Fibroblast of lung (primary cell): ENCODE results near the gene MTG2. TPM values are rescaled to one million over a fixed set of nuclear protein-coding genes. Genes with fewer than 3 reads are reported as not detected.

Experiments
- DNase-seq, 2 donors: peaks; one replicate each; pipeline versions ENCODE4 v3.0.0 to v3.0.0-alpha.2; 2010; ENCODE audit warnings: low read depth in 2 of 2
- H2AFZ ChIP-seq: 2 replicates; pipeline ENCODE4 v1.5.1; 2012; ENCODE audit warnings: low read length, control low read depth, inconsistent platforms
- H3K27ac ChIP-seq: 2 replicates; pipeline ENCODE4 v1.5.1; 2011; ENCODE audit warnings: low read length, control low read depth; ENCODE audit not compliant: insufficient read depth
- H3K27me3 ChIP-seq: 2 replicates; pipeline ENCODE4 v1.5.1; 2011; ENCODE audit warnings: mild to moderate bottlenecking, low read length; ENCODE audit not compliant: control insufficient read depth, insufficient read depth
- H3K36me3 ChIP-seq: 2 replicates; pipeline ENCODE4 v1.5.1; 2011; ENCODE audit warnings: low read length; ENCODE audit not compliant: control insufficient read depth, insufficient read depth
- H3K4me1 ChIP-seq: 2 replicates; pipeline ENCODE4 v1.5.1; 2011; ENCODE audit warnings: low read length; ENCODE audit not compliant: control insufficient read depth, insufficient read depth; ENCODE audit errors: extremely low read depth
- H3K4me2 ChIP-seq: 2 replicates; pipeline ENCODE4 v1.5.1; 2011; ENCODE audit warnings: low read length, control low read depth; ENCODE audit not compliant: insufficient read depth; ENCODE audit errors: extremely low read depth
- H3K4me3 ChIP-seq, 4 experiments: fragments of 200-600 bp in 1 of 4; sonication (generic) in 1 of 4; replicated peaks in 1 of 4; 2 replicates each; pipeline ENCODE4 v1.5.1; 2011 to 2016; ENCODE audit warnings: low read length in 4 of 4, low read depth in 3 of 4, mild to moderate bottlenecking in 3 of 4, control low read depth in 2 of 4, inconsistent platforms in 1 of 4, mixed read lengths in 1 of 4; ENCODE audit not compliant: insufficient read depth in 1 of 4; ENCODE audit errors: control extremely low read depth in 1 of 4
- H3K79me2 ChIP-seq: 2 replicates; pipeline ENCODE4 v1.5.1; 2012; ENCODE audit warnings: mild to moderate bottlenecking, low read length, inconsistent platforms; ENCODE audit not compliant: control insufficient read depth, insufficient read depth
- H3K9ac ChIP-seq: 2 replicates; pipeline ENCODE4 v1.5.1; 2011; ENCODE audit warnings: mild to moderate bottlenecking, low read length, control low read depth; ENCODE audit not compliant: insufficient read depth
- H3K9me3 ChIP-seq: 2 replicates; pipeline ENCODE4 v1.5.1; 2012; ENCODE audit warnings: low read depth, low read length; ENCODE audit not compliant: control insufficient read depth, insufficient read depth
- H4K20me1 ChIP-seq: 2 replicates; pipeline ENCODE4 v1.5.1; 2011; ENCODE audit warnings: low read length; ENCODE audit not compliant: control insufficient read depth, insufficient read depth; ENCODE audit errors: extremely low read depth
- EZH2 ChIP-seq: IDR thresholded peaks from 2 replicates; pipeline ENCODE4 v1.5.1; 2012; ENCODE audit warnings: low read length, control low read depth, mild to moderate bottlenecking; ENCODE audit errors: missing control alignments
- polyA plus RNA-seq, 2 donors: library from polyadenylated mRNA; depleted of rRNA in 1 of 2; stranded (reverse) in 1 of 2; unstranded in 1 of 2; fragments of >200 nt; gene quantifications; 2 replicates each; pipeline ENCODE4 v1.2.1, GENCODE V29; 2011 to 2012; ENCODE audit warnings: missing spikeins in 1 of 2
- total RNA-seq: library from RNA; depleted of rRNA; stranded (reverse); fragments of >200 nt; gene quantifications from 2 replicates; pipeline ENCODE4 v1.2.1, GENCODE V29; 2014
- TF ChIP-seq, protein P1 (sequence below), 2 donors: IDR thresholded peaks in 1 of 2; conservative IDR thresholded peaks in 1 of 2; 1 replicate in 1 of 2; 2 replicates in 1 of 2; pipeline ENCODE4 v1.5.1; 2011 to 2012; ENCODE audit warnings: low read length in 2 of 2, control low read depth in 1 of 2, inconsistent platforms in 1 of 2, low read depth in 1 of 2, mild to moderate bottlenecking in 1 of 2

Gene MTG2
- total and polyA plus RNA-seq, 2 donors (not counting 1 experiment from before 2014, with no cell fraction given), result 16.5 to 17.5 TPM

DNA sequence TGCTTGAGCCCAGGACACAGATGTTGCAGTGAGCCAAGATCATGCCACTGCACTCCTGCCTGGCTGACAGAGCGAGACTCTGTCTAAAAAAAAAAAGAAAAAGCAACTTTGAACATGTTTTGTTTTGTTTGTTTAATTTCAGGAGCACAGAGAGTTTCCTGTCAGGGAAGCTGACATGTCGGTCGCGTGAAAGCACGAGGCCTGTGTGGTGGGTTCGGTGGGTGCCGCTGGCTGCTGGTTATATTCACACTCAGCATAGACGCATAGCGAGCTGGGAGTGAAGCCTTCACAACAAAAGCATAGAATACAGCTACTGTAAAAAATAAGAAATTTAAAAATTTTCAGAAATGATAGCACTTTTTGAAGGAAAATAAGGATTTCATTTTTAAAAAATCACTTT, 14.5 kb downstream of the MTG2 start:
- no peak overlapping the region for H3K4me3 ChIP-seq
- no peaks in the 10 kb centered on the region for H4K20me1 ChIP-seq
- H3K36me3 ChIP-seq, result peaks cover 22% of the 10 kb centered on the region
- TF ChIP-seq, protein P1, sequence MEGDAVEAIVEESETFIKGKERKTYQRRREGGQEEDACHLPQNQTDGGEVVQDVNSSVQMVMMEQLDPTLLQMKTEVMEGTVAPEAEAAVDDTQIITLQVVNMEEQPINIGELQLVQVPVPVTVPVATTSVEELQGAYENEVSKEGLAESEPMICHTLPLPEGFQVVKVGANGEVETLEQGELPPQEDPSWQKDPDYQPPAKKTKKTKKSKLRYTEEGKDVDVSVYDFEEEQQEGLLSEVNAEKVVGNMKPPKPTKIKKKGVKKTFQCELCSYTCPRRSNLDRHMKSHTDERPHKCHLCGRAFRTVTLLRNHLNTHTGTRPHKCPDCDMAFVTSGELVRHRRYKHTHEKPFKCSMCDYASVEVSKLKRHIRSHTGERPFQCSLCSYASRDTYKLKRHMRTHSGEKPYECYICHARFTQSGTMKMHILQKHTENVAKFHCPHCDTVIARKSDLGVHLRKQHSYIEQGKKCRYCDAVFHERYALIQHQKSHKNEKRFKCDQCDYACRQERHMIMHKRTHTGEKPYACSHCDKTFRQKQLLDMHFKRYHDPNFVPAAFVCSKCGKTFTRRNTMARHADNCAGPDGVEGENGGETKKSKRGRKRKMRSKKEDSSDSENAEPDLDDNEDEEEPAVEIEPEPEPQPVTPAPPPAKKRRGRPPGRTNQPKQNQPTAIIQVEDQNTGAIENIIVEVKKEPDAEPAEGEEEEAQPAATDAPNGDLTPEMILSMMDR (conservative IDR thresholded peaks at IDR 0.05 in 1 of 2, IDR thresholded peaks at IDR 0.05 in 1 of 2; ENCODE audit: low read depth in 1 of 2, low read length in 2 of 2), result no peak
- TF ChIP-seq EZH2, result no peak
- H2AFZ ChIP-seq, result no peak overlapping the region
- no peak overlapping the region for H3K9ac ChIP-seq
- H3K79me2 ChIP-seq, result no peaks in the 10 kb centered on the region
- H3K27me3 ChIP-seq, result no peaks in the 10 kb centered on the region
- H3K9me3 ChIP-seq, result no peaks in the 10 kb centered on the region
- H3K4me1 ChIP-seq, result no peaks in the 10 kb centered on the region
- no peak overlapping the region for H3K27ac ChIP-seq
- no peak for DNase-seq
- no peak overlapping the region for H3K4me2 ChIP-seq

DNA sequence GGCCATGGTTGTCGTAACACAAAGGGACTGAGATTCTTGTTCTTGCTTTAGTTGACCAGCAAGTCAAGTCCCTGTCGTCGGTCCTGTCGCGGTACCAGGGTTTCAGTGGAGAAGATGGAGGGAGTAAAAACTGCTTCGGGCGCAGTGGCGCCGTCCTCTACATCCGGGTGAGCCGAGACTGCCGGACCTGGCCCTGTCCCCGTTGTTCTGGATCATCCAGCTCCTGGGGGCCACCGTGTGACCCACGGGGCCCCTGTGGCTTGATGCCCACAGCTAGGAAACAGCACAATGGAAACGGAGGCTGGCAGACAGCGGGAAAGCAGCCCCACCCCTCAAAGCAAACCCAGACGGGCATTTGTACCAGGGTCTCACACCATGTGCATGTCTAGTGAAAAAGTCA, 15.0 kb downstream of the MTG2 start:
- peaks cover 22% of the 10 kb centered on the region for H3K36me3 ChIP-seq
- H3K79me2 ChIP-seq, result no peaks in the 10 kb centered on the region
- no peak overlapping the region for H3K9ac ChIP-seq
- no peak for DNase-seq
- TF ChIP-seq, protein P1 (conservative IDR thresholded peaks at IDR 0.05 in 1 of 2, IDR thresholded peaks at IDR 0.05 in 1 of 2; ENCODE audit: low read depth in 1 of 2, low read length in 2 of 2), result no peak
- no peak for TF ChIP-seq EZH2
- H3K4me2 ChIP-seq, result no peak overlapping the region
- no peaks in the 10 kb centered on the region for H3K27me3 ChIP-seq
- H3K27ac ChIP-seq, result no peak overlapping the region
- no peak overlapping the region for H3K4me3 ChIP-seq
- no peaks in the 10 kb centered on the region for H3K9me3 ChIP-seq
- H2AFZ ChIP-seq, result no peak overlapping the region
- H3K4me1 ChIP-seq, result no peaks in the 10 kb centered on the region
- H4K20me1 ChIP-seq, result no peaks in the 10 kb centered on the region

GRCh38 chr20:62198496-62198895, 15.7 kb downstream of the MTG2 start:
- H3K36me3 ChIP-seq, result peaks cover 22% of the 10 kb centered on the region
- TF ChIP-seq, protein P1 (conservative IDR thresholded peaks at IDR 0.05 in 1 of 2, IDR thresholded peaks at IDR 0.05 in 1 of 2; ENCODE audit: low read depth in 1 of 2, low read length in 2 of 2), result no peak
- TF ChIP-seq EZH2, result no peak
- H3K9me3 ChIP-seq, result no peaks in the 10 kb centered on the region
- no peaks in the 10 kb centered on the region for H3K4me1 ChIP-seq
- H3K4me3 ChIP-seq, result no peak overlapping the region
- H3K27me3 ChIP-seq, result no peaks in the 10 kb centered on the region
- DNase-seq, result no peak
- no peak overlapping the region for H2AFZ ChIP-seq
- no peak overlapping the region for H3K4me2 ChIP-seq
- H3K79me2 ChIP-seq, result no peaks in the 10 kb centered on the region
- H3K27ac ChIP-seq, result no peak overlapping the region
- no peaks in the 10 kb centered on the region for H4K20me1 ChIP-seq
- no peak overlapping the region for H3K9ac ChIP-seq
